Measurements from ENCODE around the gene EZR. TPM values are rescaled to one million over a fixed set of nuclear protein-coding genes. Genes with fewer than 3 reads are reported as not detected.
A peak's percentile ranks its signal among the peaks of the same experiment; 100 is the strongest.

EZR gene
- polyA plus RNA-seq, 1 donor (not counting 4 experiments of a cell fraction or from before 2014, with no cell fraction given) = 277 TPM

GRCh38 chr6:158826819-158827501, 7.8 kb upstream of the EZR start:
- no peak overlapping the region for H3K4me2 ChIP-seq (ENCODE audit: control insufficient read depth, extremely low read depth, insufficient read depth, low read depth, low read length)
- H3K27me3 ChIP-seq (ENCODE audit: control insufficient read depth, extremely low read depth, insufficient read depth, low read length) = no peaks in the 10 kb centered on the region
- H3K9ac ChIP-seq (ENCODE audit: control insufficient read depth, extremely low read depth, insufficient read depth, low read length) = no peak overlapping the region
- no peaks in the 10 kb centered on the region for H4K20me1 ChIP-seq (ENCODE audit: control insufficient read depth, extremely low read depth, insufficient read depth, low read length)
- H3K9me1 ChIP-seq (ENCODE audit: control insufficient read depth, extremely low read depth, insufficient read depth, low read length) = no peaks in the 10 kb centered on the region
- no peaks in the 10 kb centered on the region for H3K79me2 ChIP-seq (ENCODE audit: control insufficient read depth, insufficient read depth, low read length)
- no peak overlapping the region for H2AFZ ChIP-seq (ENCODE audit: control insufficient read depth, low read length)
- DNase-seq (ENCODE audit: low read depth, low spot score) = no peak
- no peaks in the 10 kb centered on the region for H3K36me3 ChIP-seq (ENCODE audit: control insufficient read depth in 2 of 2, extremely low read depth in 1 of 2, insufficient read depth in 2 of 2, low read length in 2 of 2)
- H3K9me3 ChIP-seq (ENCODE audit: control insufficient read depth, low read depth, low read length) = no peaks in the 10 kb centered on the region
- peaks cover 10% of the 10 kb centered on the region for H3K4me1 ChIP-seq (ENCODE audit: control insufficient read depth, extremely low read depth, insufficient read depth, low read length)
- no peak for TF ChIP-seq CTCF (optimal IDR thresholded peaks at IDR 0.05 in 1 of 3, IDR thresholded peaks at IDR 0.05 in 1 of 3, conservative IDR thresholded peaks at IDR 0.05 in 1 of 3; ENCODE audit: extremely low read depth in 1 of 3, insufficient read depth in 2 of 3, low read length in 3 of 3)
- TF ChIP-seq EZH2 (IDR thresholded peaks at IDR 0.05; ENCODE audit: low read length) = no peak
- H3K27ac ChIP-seq (ENCODE audit: control insufficient read depth, insufficient read depth, low read length) = no peak overlapping the region
- no peak overlapping the region for H3K4me3 ChIP-seq (ENCODE audit: control insufficient read depth in 2 of 3, extremely low read depth in 1 of 3, insufficient read depth in 2 of 3, low read depth in 1 of 3, low read length in 3 of 3)
- FAIRE-seq = no peak
- dilution Hi-C loops (cut with MboI; ENCODE audit: extremely low pct_ligation_motif_present, low sequenced_read_pairs) = no loop called here

GRCh38 chr6:158825951-158826306, 6.8 kb upstream of the EZR start:
- TF ChIP-seq CTCF (optimal IDR thresholded peaks at IDR 0.05 in 1 of 3, IDR thresholded peaks at IDR 0.05 in 1 of 3, conservative IDR thresholded peaks at IDR 0.05 in 1 of 3; ENCODE audit: extremely low read depth in 1 of 3, insufficient read depth in 2 of 3, low read length in 3 of 3) (no peak), EZH2 (IDR thresholded peaks at IDR 0.05; ENCODE audit: low read length) (no peak)

More at GRCh38 chr6:158825951-158826306, 6.8 kb upstream of the EZR start:
- FAIRE-seq = no peak
- dilution Hi-C loops (cut with MboI; ENCODE audit: extremely low pct_ligation_motif_present, low sequenced_read_pairs) = no loop called here
- Histone ChIP-seq H3K9me1 (ENCODE audit: control insufficient read depth, extremely low read depth, insufficient read depth, low read length) (no peaks in the 10 kb centered on the region), H3K9ac (ENCODE audit: control insufficient read depth, extremely low read depth, insufficient read depth, low read length) (no peak overlapping the region), H3K27me3 (ENCODE audit: control insufficient read depth, extremely low read depth, insufficient read depth, low read length) (no peaks in the 10 kb centered on the region), H3K4me1 (ENCODE audit: control insufficient read depth, extremely low read depth, insufficient read depth, low read length) (no peaks in the 10 kb centered on the region), H3K4me2 (ENCODE audit: control insufficient read depth, extremely low read depth, insufficient read depth, low read depth, low read length) (no peak overlapping the region), H3K79me2 (ENCODE audit: control insufficient read depth, insufficient read depth, low read length) (no peaks in the 10 kb centered on the region), H3K9me3 (ENCODE audit: control insufficient read depth, low read depth, low read length) (no peaks in the 10 kb centered on the region), H3K4me3 (ENCODE audit: control insufficient read depth in 2 of 3, extremely low read depth in 1 of 3, insufficient read depth in 2 of 3, low read depth in 1 of 3, low read length in 3 of 3) (no peak overlapping the region), H4K20me1 (ENCODE audit: control insufficient read depth, extremely low read depth, insufficient read depth, low read length) (no peaks in the 10 kb centered on the region), H2AFZ (ENCODE audit: control insufficient read depth, low read length) (peak overlapping the region; percentile 52), H3K27ac (ENCODE audit: control insufficient read depth, insufficient read depth, low read length) (no peak overlapping the region), H3K36me3 (ENCODE audit: control insufficient read depth in 2 of 2, extremely low read depth in 1 of 2, insufficient read depth in 2 of 2, low read length in 2 of 2) (no peaks in the 10 kb centered on the region)
- no peak for DNase-seq (ENCODE audit: low read depth, low spot score)
